CD8-positive, alpha-beta memory T cell (primary cell): Measurements from ENCODE around the gene ASTN2. TPM values are rescaled to one million over a fixed set of nuclear protein-coding genes. Genes with fewer than 3 reads are reported as not detected.

Source experiments
- CTCF ChIA-PET: fragments of 350-600 bp; sonication (Branson Sonifier 250); formaldehyde crosslinking; loops from one replicate; lab custom pipeline; 2021; ENCODE audit warnings: antibody characterized with exemption; lab: Charles Lee
- POLR2A ChIA-PET: fragments of 350-600 bp; sonication (Branson Sonifier 250); formaldehyde crosslinking; loops from one replicate; lab custom pipeline; 2021; ENCODE audit warnings: antibody characterized with exemption; lab: Charles Lee
- DNase-seq, 5 donors: peaks; one replicate each; pipeline versions ENCODE4 v3.0.0 to v3.0.0-alpha.2; 2020 to 2022; ENCODE audit warnings: mixed read lengths in 1 of 5
- H3K27ac ChIP-seq: one replicate; pipeline ENCODE4 v1.7.0; 2013; ENCODE audit warnings: low read depth, mild to moderate bottlenecking, low read length, moderate library complexity
- H3K27me3 ChIP-seq: 2 replicates; pipeline ENCODE4 v1.7.0; 2013; ENCODE audit warnings: low read length, mild to moderate bottlenecking; ENCODE audit not compliant: insufficient read depth, poor library complexity, severe bottlenecking
- H3K36me3 ChIP-seq: 2 replicates; pipeline ENCODE4 v1.7.0; 2013; ENCODE audit warnings: mild to moderate bottlenecking, low read length, moderate library complexity; ENCODE audit not compliant: insufficient read depth
- H3K4me1 ChIP-seq: 2 replicates; pipeline ENCODE4 v1.7.0; 2013; ENCODE audit warnings: mild to moderate bottlenecking, low read length, moderate library complexity; ENCODE audit not compliant: insufficient read depth
- H3K4me3 ChIP-seq: 2 replicates; pipeline ENCODE4 v1.7.0; 2013; ENCODE audit warnings: mild to moderate bottlenecking, low read length
- H3K9me3 ChIP-seq: 2 replicates; pipeline ENCODE4 v1.7.0; 2013; ENCODE audit warnings: mild to moderate bottlenecking, low read length
- H3K27ac Mint-ChIP-seq, 8 donors: one replicate each; pipeline ENCODE4 v1.8.0; 2020 to 2021; ENCODE audit warnings: mixed read lengths in 8 of 8, mild to moderate bottlenecking in 6 of 8, inconsistent platforms in 3 of 8, moderate library complexity in 3 of 8
- H3K27me3 Mint-ChIP-seq, 2 donors: one replicate each; pipeline ENCODE4 v1.8.0; 2020 to 2021; ENCODE audit warnings: mixed read lengths in 2 of 2, mild to moderate bottlenecking in 1 of 2, moderate library complexity in 1 of 2
- H3K36me3 Mint-ChIP-seq, 3 donors: one replicate each; pipeline ENCODE4 v1.8.0; 2020 to 2021; ENCODE audit warnings: mixed read lengths in 3 of 3, inconsistent platforms in 1 of 3, mild to moderate bottlenecking in 1 of 3
- H3K4me1 Mint-ChIP-seq, 3 donors: one replicate each; pipeline ENCODE4 v1.8.0; 2020 to 2021; ENCODE audit warnings: mixed read lengths in 3 of 3, inconsistent platforms in 1 of 3, mild to moderate bottlenecking in 1 of 3
- H3K4me3 Mint-ChIP-seq, 7 donors: one replicate each; pipeline ENCODE4 v1.8.0; 2020 to 2021; ENCODE audit warnings: mixed read lengths in 7 of 7, mild to moderate bottlenecking in 6 of 7, moderate library complexity in 4 of 7, inconsistent platforms in 2 of 7
- H3K9me3 Mint-ChIP-seq, 5 donors: one replicate each; pipeline ENCODE4 v1.8.0; 2020 to 2022; ENCODE audit warnings: mixed read lengths in 5 of 5, mild to moderate bottlenecking in 3 of 5, moderate library complexity in 2 of 5, inconsistent platforms in 1 of 5
- polyA plus RNA-seq: library from polyadenylated mRNA; unstranded; fragments of 300-500 nt; fragmentation: Illumina TruSeq; gene quantifications from one replicate; pipeline ENCODE4 v1.2.3, GENCODE V29; 2021
- total RNA-seq, 2 experiments: library from RNA; stranded (reverse); gene quantifications; one replicate each; pipeline ENCODE4 v1.2.3, GENCODE V29; 2021

Gene ASTN2
- total and polyA plus RNA-seq, 3 experiments from 2014 or later: 4.1 to 4.8 (median 4.2) TPM

- Histone ChIP-seq H3K9me3 (no peaks in the 10 kb centered on the region), H3K36me3 (no peaks in the 10 kb centered on the region), H3K4me1 (no peaks in the 10 kb centered on the region), H3K27me3 (no peaks in the 10 kb centered on the region), H3K4me3 (no peak overlapping the region), H3K27ac (no peak overlapping the region)
- Mint-ChIP-seq H3K36me3 (no peaks in the 10 kb centered on the region), H3K9me3 (peaks cover 0 to 11% (median 5%) of the 10 kb centered on the region in 5 donors), H3K27ac (no peak overlapping the region), H3K4me1 (no peaks in the 10 kb centered on the region), H3K27me3 (no peaks in the 10 kb centered on the region), H3K4me3 (no peak overlapping the region)
- DNase-seq: no peak
- ChIA-PET POLR2A (no interaction called here), CTCF (no interaction called here)
Observed at GRCh38 chr9:117088786-117089185, 326.1 kb downstream of the ASTN2 start.

- no peaks in the 10 kb centered on the region for H3K27me3 Mint-ChIP-seq
- CTCF ChIA-PET: no interaction called here
- Histone ChIP-seq H3K4me1 (no peaks in the 10 kb centered on the region), H3K27ac (no peak overlapping the region), H3K4me3 (no peak overlapping the region), H3K9me3 (no peaks in the 10 kb centered on the region), H3K27me3 (no peaks in the 10 kb centered on the region), H3K36me3 (no peaks in the 10 kb centered on the region)
- no peak overlapping the region for H3K27ac Mint-ChIP-seq
- POLR2A ChIA-PET: no interaction called here
- H3K4me3 Mint-ChIP-seq: no peak overlapping the region
- H3K36me3 Mint-ChIP-seq: no peaks in the 10 kb centered on the region
- no peaks in the 10 kb centered on the region for H3K4me1 Mint-ChIP-seq
- peaks cover 0 to 11% (median 5%) of the 10 kb centered on the region in 5 donors for H3K9me3 Mint-ChIP-seq
- DNase-seq: no peak
Observed at GRCh38 chr9:117088140-117088539, 326.7 kb downstream of the ASTN2 start.

GRCh38 chr9:117084221-117084620 lies 330.6 kb downstream of the ASTN2 start:
- H3K4me1 Mint-ChIP-seq: no peaks in the 10 kb centered on the region
- H3K27me3 Mint-ChIP-seq: no peaks in the 10 kb centered on the region
- Histone ChIP-seq H3K4me1 (no peaks in the 10 kb centered on the region), H3K27ac (no peak overlapping the region), H3K36me3 (no peaks in the 10 kb centered on the region), H3K4me3 (no peak overlapping the region), H3K27me3 (no peaks in the 10 kb centered on the region), H3K9me3 (no peaks in the 10 kb centered on the region)
- H3K27ac Mint-ChIP-seq: no peak overlapping the region
- H3K9me3 Mint-ChIP-seq: peaks cover 1 to 11% (median 4%) of the 10 kb centered on the region in 5 donors
- DNase-seq: no peak
- POLR2A ChIA-PET: no interaction called here
- no peak overlapping the region for H3K4me3 Mint-ChIP-seq
- CTCF ChIA-PET: no interaction called here
- no peaks in the 10 kb centered on the region for H3K36me3 Mint-ChIP-seq

GRCh38 chr9:117083559-117083958 lies 331.3 kb downstream of the ASTN2 start:
- no peak overlapping the region for H3K27ac ChIP-seq
- H3K9me3 ChIP-seq: no peaks in the 10 kb centered on the region
- POLR2A ChIA-PET: no interaction called here
- Mint-ChIP-seq H3K4me3 (no peak overlapping the region), H3K36me3 (no peaks in the 10 kb centered on the region), H3K4me1 (no peaks in the 10 kb centered on the region), H3K27me3 (no peaks in the 10 kb centered on the region), H3K9me3 (peaks cover 0 to 11% (median 4%) of the 10 kb centered on the region in 5 donors), H3K27ac (no peak overlapping the region)
- DNase-seq: no peak
- no peaks in the 10 kb centered on the region for H3K36me3 ChIP-seq
- CTCF ChIA-PET: no interaction called here
- no peaks in the 10 kb centered on the region for H3K4me1 ChIP-seq
- H3K4me3 ChIP-seq: no peak overlapping the region
- H3K27me3 ChIP-seq: no peaks in the 10 kb centered on the region

DNA sequence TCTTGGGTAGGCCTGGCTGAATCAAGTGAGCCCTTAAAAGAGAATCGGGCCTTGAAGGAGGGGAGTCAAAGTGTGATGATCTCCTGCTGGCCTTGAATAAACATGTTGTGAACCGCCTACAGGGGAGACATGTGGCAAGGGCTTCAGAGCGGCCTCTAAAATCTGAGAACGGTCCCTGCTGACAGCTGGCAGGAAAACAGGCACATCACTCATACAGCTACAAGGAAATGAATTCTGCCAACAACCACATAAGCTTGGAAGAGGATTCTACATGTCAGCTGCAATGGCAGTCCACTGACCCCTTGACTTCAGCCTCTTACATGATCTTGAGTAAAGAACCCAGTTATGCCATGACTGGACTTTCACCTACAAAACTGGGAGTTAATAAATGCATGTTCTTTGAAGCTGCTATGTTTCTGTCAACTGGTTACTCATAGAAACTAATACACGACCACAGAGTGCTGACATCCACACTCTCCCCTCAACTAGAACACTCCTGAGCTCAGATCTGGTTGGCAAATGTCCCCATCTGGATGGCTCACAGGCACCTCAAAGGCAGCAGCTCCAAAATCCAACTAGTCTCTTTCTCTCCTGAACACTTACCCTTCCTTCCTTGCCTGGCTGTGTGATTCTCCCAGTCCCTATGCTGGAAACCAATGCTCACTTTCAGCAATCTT lies 333.1 kb downstream of the ASTN2 start:
- Mint-ChIP-seq H3K4me1 (no peaks in the 10 kb centered on the region), H3K27ac (no peak overlapping the region), H3K36me3 (no peaks in the 10 kb centered on the region), H3K27me3 (no peaks in the 10 kb centered on the region), H3K4me3 (no peak overlapping the region), H3K9me3 (peaks cover 0 to 10% (median 4%) of the 10 kb centered on the region in 5 donors)
- Histone ChIP-seq H3K4me3 (no peak overlapping the region), H3K27ac (no peak overlapping the region), H3K9me3 (no peaks in the 10 kb centered on the region), H3K27me3 (no peaks in the 10 kb centered on the region), H3K36me3 (no peaks in the 10 kb centered on the region), H3K4me1 (no peaks in the 10 kb centered on the region)
- CTCF ChIA-PET: no interaction called here
- POLR2A ChIA-PET: no interaction called here
- no peak for DNase-seq

DNA sequence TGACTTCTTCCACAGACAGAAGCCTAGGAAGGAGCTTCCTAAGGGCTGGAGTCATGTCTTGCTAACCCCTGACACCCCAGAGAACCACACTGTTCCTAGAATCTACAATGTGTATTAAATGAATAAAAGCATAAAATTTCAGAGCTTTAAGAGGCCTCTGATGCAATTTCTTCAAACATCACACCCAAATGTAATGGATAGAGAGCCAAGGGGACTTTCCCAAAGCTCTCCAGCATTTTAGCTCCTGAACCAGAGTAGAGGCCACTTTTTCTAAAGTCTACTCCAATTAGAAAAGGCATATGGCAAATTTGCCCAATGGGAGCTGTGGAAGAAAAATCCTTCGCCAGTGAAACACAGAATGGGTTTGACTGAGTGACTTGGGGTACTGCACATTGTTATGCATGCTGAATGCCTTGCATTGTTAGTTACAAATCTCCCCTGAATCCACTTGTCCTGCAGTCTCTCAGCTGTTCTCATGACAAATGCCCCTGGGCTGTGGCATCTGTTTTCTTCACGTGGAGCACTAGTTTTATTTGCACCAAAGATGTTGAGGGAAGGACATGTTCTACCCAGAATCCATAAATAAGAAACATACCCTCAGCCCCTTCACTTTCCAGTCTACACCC lies 334.0 kb downstream of the ASTN2 start:
- H3K27me3 ChIP-seq: no peaks in the 10 kb centered on the region
- H3K9me3 Mint-ChIP-seq: peaks cover 0 to 7% (median 4%) of the 10 kb centered on the region in 5 donors
- no peak overlapping the region for H3K4me3 ChIP-seq
- H3K9me3 ChIP-seq: no peaks in the 10 kb centered on the region
- no peaks in the 10 kb centered on the region for H3K36me3 ChIP-seq
- CTCF ChIA-PET: no interaction called here
- POLR2A ChIA-PET: no interaction called here
- H3K27ac Mint-ChIP-seq: no peak overlapping the region
- H3K36me3 Mint-ChIP-seq: no peaks in the 10 kb centered on the region
- H3K4me3 Mint-ChIP-seq: no peak overlapping the region
- no peak for DNase-seq
- no peaks in the 10 kb centered on the region for H3K4me1 ChIP-seq
- H3K27ac ChIP-seq: no peak overlapping the region
- no peaks in the 10 kb centered on the region for H3K4me1 Mint-ChIP-seq
- H3K27me3 Mint-ChIP-seq: no peaks in the 10 kb centered on the region

- H3K4me1 Mint-ChIP-seq: no peaks in the 10 kb centered on the region
- Histone ChIP-seq H3K4me3 (no peak overlapping the region), H3K36me3 (no peaks in the 10 kb centered on the region), H3K9me3 (peaks cover 3% of the 10 kb centered on the region), H3K4me1 (no peaks in the 10 kb centered on the region), H3K27me3 (no peaks in the 10 kb centered on the region), H3K27ac (no peak overlapping the region)
- H3K9me3 Mint-ChIP-seq: peaks cover 4 to 14% (median 5%) of the 10 kb centered on the region in 5 donors
- CTCF ChIA-PET: no interaction called here
- H3K27ac Mint-ChIP-seq: no peak overlapping the region
- peaks cover 0 to 2% of the 10 kb centered on the region in 2 donors for H3K27me3 Mint-ChIP-seq
- DNase-seq: no peak
- H3K36me3 Mint-ChIP-seq: no peaks in the 10 kb centered on the region
- POLR2A ChIA-PET: no interaction called here
- H3K4me3 Mint-ChIP-seq: no peak overlapping the region
Observed at GRCh38 chr9:117076571-117077290, 338.1 kb downstream of the ASTN2 start.

DNA sequence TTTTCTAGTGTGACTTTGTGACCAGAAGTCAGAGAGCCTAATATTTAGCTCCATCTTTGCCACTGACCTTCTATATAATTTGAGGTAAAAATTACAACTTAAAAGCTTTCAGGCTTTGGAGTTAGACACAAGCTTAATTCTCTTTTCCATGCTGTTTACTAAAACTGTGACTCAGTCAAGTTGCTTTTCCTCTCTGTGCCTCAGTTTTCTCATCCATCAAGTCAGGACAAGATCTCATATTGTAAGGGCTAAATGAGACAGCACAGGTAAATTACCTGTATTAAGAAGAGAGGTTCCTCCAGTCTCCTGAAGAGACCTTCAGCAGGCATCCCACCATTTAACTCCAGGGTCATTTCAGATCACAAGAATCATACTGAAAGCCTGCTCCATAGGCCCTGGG lies 339.2 kb downstream of the ASTN2 start:
- Mint-ChIP-seq H3K9me3 (peaks cover 4 to 14% (median 5%) of the 10 kb centered on the region in 5 donors), H3K4me3 (no peak overlapping the region), H3K27me3 (peaks cover 0 to 2% of the 10 kb centered on the region in 2 donors), H3K36me3 (no peaks in the 10 kb centered on the region), H3K27ac (no peak overlapping the region), H3K4me1 (no peaks in the 10 kb centered on the region)
- H3K27me3 ChIP-seq: no peaks in the 10 kb centered on the region
- no peaks in the 10 kb centered on the region for H3K4me1 ChIP-seq
- H3K9me3 ChIP-seq: peaks cover 3% of the 10 kb centered on the region
- ChIA-PET POLR2A (no interaction called here), CTCF (no interaction called here)
- DNase-seq: no peak
- no peaks in the 10 kb centered on the region for H3K36me3 ChIP-seq
- H3K4me3 ChIP-seq: no peak overlapping the region
- H3K27ac ChIP-seq: no peak overlapping the region
